ENCODE data around the gene TATDN2.

The TATDN2 gene, protein sequence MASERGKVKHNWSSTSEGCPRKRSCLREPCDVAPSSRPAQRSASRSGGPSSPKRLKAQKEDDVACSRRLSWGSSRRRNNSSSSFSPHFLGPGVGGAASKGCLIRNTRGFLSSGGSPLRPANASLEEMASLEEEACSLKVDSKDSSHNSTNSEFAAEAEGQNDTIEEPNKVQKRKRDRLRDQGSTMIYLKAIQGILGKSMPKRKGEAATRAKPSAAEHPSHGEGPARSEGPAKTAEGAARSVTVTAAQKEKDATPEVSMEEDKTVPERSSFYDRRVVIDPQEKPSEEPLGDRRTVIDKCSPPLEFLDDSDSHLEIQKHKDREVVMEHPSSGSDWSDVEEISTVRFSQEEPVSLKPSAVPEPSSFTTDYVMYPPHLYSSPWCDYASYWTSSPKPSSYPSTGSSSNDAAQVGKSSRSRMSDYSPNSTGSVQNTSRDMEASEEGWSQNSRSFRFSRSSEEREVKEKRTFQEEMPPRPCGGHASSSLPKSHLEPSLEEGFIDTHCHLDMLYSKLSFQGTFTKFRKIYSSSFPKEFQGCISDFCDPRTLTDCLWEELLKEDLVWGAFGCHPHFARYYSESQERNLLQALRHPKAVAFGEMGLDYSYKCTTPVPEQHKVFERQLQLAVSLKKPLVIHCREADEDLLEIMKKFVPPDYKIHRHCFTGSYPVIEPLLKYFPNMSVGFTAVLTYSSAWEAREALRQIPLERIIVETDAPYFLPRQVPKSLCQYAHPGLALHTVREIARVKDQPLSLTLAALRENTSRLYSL

DNA sequence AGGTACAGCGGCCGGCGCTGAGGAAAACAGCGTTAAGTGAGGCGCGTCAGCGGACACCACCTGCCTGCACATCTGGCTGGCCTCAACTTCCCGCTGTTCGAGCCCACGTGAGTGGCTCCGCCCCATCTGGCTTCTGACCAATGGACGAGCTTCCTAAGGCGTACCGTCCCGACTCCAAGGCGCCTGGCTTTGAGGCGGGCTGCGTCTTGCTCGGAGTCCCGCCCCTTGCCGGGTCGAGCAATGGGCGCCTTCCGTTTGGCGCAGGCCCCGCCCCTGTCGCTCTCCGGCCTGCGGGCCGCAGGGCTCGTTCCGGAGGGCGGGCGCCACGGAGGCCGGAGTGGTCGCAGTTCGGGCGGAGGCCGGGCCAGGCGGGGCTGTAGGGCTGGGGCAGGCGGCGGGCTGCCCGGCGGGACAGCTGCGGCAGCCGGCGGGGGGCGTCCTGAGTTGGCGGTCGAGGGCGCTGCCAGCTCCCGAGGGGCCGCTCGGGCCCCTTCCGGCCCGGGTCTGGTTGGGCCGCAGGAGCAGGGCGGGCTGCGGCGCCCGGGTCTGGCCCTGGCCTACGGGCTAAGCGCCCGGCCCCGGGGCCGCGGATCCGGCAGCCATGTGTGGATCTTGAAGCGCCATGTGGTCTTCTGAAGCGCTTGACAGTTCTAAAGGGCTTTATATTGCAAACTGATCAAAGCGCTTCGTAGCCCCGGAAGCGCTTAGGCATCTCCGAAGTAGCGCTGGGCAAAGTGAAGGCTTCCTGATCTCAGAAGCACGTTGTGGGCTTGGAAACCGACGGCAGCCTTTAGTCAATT lies at the start of gene TATDN2:
Gene TATDN2, plus strand, starts transcription at position 276 of the 800 bp plus-strand sequence. CDS start 742 bp downstream, outside the sequence.
- DNase-seq = peak; percentile 38

DNA sequence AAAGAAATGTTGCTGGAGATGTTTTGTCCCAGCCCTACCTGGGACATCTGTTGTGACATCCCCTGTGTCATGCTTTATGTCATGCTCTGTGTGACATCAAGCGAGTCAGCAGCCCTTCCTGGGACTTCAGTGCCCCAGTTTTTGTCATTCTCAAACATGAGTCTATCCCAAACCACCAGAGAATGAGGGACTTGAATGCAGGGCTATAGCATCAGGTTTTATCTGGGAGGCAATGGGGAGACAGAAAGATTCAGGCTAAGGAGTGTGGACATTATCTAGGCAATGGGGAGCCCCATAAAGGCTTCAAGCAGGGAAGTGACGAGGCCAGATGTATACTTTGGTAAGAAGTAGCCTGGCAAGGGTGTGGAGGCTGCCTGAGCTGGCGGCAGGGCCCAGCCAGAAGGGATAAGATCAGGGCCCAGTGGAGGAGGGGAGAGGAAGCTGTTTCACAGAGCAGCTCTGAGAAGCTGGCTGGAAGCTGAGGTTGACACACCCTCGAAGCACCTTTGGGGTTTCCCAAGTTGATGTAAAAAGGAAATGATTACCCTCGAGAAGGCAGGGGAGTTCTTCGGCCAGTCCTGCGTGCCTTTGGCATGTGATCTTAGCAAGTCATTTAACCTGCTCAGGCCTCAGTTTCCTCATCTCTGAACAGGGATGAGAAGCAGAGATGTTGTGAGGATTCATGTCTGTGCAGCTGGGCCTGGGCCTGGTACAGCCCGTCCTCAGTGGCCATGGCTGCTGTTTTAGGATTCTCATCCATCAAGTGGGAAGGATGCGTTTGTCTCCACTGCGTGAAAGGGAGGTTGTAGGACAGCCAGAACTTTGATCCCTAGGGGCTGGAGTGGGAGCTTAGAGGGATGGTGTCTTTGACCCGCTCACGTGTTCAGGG lies 49.3 kb upstream of the TATDN2 start:
- no peak for DNase-seq

DNA sequence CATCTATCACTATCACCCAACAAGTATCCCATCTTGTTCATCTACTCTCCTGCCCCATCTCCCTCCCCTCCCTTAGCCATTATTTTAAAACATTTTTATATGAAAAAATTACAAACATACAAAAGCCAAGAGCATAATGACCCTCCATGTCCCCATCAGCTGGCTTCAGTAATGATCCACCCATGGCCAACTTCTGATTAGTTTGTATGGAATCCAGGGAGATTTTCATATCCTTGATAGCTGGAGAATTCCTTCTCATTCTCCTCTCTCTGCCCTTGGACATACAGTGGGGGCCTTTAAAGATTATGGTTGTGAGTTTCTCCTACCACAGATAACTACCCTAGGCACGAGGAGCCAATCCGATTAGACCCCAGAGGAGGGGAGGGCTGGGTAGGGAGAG lies 43.3 kb upstream of the TATDN2 start:
- DNase-seq = no peak

DNA sequence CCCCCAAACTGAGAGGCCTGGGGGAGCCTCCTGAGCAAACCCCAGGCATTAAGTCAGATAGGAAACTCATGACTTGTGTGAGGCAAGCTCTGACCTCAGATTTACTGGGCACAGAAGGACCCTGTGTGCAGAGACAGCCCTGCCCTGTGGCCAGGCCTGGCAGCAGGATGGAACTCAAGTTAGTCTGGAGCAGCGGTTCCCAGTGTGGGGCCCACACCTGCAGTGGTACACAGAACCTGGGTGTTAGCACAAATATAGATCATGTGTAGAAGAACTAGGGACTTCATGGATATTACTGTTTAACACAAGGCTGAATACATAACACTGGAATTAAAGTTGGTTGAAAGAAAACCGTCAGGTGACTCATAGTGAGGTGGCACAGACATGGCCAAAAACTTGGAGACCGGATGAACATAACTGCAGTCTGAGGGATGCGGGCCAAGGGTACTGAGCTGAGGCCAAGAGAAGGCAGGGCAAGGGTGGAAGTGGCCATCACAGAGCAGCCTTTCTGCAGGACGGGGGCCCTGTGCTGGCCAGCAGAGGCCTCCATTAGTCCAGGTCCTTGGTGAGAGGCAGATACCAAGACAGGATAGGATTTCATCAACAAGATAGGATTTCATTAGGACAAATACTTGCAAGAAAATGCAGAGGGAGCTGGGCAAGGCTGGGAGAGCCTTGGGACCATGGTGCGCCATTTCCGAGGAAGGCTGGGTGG lies 42.7 kb upstream of the TATDN2 start:
- DNase-seq = no peak

DNA sequence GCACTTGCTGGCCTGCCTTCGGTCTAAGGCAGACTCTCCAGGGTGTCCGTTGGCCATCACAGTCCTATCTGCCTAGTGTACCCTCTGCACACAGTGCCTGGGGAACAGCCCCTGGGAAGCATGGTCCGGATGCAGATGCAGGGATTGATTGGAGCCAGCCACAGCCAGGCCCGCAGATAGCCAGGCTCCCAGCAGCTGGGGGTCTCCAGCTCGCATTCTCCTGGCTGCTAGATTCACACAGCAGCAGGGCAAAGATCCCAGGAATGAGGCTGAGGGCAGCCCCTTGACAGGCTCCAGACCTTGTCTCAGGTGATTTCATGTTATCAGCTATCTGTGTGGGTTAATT lies 42.1 kb upstream of the TATDN2 start:
- DNase-seq = no peak

DNA sequence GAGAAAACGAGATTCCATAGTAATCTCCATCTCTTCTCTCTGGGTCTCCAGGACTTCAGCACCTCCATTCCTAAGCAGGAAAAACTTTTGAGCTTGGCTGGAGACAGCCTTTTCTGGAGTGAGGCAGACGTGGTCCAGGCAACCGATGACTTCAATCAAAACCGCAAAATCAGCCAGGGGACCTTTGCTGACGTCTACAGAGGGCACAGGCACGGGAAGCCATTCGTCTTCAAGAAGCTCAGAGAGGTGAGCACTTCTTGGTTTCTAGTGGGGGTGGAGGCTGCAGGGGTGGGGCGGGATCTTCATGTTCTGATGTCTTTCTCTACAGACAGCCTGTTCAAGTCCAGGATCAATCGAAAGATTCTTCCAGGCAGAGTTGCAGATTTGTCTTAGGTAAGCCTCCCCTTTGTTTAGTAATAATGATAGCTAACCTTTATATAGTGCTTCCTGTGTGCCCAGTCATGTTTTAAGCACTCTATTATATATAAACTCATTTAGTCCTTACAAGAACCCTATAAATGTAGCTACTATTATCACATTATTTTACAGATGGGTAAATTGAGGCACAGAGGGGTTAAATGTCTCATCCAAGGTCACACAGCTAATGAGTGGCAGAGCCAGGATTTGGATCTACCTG lies 35.0 kb upstream of the TATDN2 start:
- DNase-seq = no peak

DNA sequence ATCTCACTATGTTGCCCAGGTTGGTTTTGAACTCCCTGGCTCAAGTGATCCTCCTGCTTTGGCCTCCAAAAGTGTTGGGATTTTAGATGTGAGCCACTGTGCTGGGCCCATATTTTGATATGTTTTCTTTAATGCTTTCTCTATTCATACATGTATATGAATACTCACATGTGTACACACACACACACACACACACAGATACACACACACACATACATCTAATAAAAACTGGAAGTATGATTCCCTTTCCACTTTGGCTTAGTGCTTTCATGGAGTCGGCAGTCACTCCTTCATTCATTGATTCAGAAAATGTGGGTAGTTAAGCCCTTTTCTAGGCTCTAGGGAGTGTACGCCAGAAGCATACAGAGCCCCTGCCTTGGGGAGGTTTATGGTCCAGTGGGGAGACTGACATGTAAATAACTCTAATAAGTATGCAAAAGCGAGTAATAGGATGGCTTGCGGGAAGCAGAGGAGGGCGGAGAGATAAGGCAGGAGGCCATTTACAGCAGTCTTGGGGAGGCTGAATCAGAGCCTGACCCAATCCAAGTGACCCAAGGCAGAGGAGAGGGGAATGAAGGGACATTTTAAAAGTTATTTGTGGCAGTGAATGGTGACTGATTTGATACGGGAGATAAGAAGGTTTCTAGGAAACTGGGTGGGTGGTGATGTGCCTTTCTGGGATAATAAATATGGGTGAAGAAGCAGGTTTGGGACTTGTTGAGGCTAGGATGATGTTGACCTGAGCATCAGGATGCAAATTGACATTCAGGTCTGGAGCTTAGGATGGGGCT lies 32.5 kb upstream of the TATDN2 start:
- no peak for DNase-seq

DNA sequence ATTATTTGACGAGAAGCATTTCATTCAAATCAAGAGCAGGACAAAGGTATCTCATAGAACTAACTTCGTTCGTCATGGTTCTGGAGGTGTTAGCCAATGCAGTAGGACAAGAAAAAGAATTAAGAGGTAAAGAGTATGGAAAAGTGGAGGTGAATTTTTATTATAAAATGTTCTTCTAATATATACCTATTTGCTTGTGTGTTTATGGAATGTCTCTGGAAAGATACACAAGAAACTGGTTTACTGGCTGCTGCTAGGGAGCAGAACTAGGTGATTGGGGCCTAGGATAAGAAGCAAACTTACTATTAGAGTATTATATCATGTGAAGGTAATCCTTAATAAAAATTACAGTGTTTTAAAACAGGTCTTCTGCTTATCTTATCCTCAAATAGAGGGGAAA lies 30.9 kb upstream of the TATDN2 start:
- no peak for DNase-seq

DNA sequence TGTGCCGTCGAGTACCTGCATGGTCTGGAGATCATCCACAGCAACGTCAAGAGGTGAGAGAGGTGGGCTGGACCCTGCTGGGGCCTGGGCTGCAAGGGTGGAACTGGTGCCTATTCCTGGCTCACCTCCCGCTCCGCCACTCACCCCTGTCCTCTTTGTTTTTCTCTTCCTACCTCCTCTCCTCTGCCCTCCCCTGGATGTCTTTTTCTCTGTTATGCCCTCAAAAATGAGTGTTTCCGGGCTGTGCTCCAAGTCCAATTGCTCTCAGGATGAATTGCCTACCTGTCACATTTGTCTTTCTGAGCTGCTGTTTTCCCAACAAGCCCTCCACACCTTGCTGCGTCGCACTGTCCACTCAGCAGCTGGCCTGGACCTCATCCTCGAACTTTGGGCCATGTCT lies 28.5 kb upstream of the TATDN2 start:
- DNase-seq = no peak

DNA sequence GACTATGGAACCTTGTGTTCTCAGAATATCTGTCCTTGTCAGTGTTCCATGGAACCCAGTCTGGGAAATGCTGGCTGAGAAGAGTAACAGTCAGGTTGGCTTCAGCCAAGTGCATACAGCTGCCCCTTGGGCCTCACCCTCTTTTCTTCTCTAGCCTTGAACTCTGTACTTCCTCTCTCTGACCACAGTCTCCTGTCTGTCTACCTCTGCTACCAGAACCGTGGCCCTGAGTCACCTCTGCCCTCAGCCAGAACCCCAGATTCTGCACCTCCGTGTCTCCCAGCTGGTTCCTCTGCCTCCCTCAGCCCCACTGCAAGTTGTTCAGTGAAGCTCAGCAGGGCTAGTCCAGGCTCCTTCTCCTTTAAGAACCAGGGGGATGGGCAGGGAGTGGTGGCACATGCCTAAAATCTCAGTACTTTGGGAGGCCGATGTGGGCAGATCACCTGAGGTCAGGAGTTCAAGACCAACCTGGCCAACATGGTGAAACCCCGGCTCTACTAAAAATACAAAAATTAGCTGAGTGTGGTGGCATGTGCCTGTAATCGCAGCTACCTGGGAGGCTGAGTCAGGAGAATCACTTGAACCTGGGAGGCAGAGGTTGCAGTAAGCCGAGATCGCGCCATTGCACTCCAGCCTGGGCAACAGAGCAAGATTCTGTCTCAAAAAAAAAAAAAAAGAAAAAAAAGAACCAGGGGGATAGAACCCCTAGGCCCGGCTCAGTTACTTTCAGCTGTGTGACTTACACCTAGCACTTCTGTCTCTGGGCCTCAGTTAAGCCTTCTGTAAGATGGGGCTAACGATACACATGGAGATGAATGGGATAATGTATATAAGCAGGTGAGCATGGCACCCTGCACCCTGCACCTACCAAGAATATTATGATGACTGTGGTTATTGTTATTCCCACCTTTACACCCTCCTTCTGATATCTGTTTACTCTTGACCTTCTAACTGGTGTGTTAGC lies 24.3 kb upstream of the TATDN2 start:
- DNase-seq = no peak

DNA sequence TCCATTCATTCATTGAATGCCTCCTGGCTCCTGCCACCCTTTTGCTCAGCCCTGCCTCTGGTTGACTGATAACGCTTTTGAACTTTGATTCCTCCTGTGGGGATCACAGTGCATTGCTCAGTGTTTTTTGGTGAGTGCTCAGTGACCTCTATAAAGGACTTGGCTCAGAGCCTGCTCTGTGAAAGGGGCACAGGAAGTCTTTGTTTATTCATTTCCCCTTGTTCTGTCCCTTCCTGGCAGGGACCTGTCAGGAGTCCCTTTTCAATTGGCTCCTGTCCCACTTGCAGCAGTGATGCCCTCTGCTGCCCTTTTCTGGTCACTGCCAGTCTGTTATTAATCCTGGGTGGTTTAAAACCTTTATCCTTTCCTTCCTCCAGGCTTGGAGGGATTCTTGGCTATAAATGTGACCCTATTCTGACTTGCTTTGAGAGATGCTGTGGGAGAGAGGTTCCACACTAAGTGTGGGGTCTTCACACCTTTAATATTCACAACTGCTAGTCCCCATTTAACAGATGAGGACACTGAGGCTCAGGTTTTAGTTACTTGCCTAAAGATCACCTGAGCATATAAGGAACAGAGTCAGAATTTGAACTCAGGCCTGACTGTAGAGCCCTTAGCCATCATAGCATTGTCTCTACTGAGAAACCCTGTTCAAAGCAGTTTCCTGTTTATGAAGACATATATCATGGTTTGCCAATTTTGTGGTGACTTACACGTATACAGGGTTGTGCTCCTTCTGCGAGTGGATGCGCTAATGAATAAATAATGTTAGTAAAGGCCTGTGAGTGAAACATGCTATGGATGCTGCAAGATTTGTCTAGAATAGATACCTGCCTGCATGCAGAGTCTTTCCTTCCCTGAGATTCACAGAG lies 23.2 kb upstream of the TATDN2 start:
- peak; percentile 26 for DNase-seq

DNA sequence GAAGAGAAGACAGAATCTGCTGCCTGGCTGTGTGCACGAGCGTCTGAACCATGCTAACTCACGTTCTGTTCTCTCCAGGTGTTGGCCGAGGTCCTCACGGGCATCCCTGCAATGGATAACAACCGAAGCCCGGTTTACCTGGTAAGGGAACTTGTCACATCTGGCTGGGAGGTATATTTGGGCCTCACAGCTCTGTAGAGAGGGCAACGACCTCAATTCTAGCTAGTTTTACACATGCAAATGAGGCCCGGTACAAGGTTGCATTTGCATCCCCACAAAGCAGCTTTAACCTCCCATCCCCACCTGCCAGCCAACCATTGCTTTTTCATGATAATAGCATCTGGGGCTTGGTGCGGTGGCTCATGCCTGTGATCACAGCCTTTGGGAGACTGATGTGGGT lies 22.0 kb upstream of the TATDN2 start:
- DNase-seq = no peak

DNA sequence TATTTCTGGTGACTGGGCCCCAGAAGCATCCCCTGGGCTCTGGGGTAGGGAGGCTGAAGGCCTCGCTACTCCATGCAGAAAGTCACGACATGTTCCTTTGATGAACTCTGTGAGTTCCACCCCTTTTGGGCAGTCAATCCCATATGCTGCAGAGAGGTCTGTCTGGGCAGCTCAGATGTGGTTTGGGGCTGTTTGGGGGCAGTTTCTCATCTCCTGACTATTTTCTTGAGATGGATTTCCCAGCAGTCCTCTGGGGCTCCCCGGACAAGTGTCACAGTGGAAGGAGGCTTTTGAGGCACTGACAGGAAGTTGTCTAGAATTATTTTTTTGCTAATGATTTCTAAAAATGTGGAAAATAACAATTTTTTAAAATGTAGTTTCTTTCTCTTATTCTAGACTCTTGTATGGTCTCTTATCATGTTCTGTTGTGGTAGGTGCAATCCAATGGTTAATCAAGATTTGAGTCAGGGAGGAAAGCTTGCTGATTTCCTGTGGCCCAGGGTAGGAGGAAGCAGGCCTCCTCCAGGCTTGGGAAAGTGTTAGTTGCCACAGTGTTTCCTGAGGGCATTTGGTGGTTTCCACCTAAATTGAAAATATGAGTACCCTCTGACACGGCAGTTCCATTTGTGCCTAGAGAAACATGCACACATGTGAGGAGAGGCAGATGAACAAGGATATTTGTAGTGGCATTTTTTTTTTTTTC lies 19.9 kb upstream of the TATDN2 start:
- no peak for DNase-seq

DNA sequence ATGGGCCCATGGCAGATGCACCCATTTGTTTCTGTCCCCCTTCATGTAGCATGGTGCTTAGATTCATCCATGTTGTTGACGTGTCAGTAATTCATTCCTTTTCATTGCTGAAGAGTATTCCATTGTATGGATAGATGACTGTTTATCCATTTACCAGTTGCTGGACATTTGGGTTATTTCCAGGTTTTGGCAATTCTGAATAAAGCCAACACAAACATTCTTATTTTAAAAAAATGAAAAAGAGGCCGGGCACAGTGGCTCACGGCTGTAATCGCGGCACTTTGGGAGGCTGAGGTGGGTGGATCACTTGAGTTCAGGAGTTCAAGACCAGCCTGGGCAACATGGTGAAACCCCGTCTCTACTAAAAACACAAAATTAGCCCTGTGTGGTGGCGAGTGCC lies 18.7 kb upstream of the TATDN2 start:
- no peak for DNase-seq

DNA sequence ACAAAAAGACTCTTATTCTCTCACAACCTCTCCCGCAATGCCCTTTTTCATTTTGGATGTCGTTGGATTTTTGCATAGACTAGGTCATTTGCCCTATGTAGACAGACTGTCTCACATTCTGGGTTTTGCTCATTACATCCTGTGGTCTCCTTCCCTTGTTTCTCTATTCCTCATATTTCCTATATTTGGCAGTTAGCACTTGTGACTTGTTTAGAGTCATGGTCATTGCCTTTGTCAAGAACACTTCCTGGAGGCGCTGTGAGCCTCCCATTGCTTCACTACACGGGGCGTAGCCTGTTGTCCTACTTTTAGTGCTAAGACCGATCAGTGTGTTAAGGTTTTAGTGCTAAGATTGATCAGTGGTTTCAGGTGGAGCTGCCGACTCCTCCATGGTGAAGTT lies 16.1 kb upstream of the TATDN2 start:
- DNase-seq = no peak

DNA sequence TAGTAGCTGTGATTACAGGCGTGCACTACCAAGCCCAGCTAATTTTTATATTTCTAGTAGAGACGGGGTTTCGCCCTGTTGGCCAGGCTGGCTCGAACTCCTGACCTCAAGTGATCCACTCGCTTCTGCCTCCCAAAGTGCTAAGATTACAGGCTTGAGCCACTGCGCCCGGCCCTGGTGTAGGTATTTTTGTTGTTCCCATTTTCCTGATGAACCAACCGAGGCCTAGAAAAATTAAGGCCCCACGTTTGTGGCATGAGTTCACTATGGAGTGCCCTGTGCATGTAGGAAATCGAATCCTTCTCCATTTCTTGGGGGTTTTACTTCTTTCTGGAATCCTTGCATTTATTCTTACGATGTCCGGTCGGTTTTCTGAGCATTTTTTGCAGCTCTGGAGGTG lies 14.3 kb upstream of the TATDN2 start:
- DNase-seq = no peak

DNA sequence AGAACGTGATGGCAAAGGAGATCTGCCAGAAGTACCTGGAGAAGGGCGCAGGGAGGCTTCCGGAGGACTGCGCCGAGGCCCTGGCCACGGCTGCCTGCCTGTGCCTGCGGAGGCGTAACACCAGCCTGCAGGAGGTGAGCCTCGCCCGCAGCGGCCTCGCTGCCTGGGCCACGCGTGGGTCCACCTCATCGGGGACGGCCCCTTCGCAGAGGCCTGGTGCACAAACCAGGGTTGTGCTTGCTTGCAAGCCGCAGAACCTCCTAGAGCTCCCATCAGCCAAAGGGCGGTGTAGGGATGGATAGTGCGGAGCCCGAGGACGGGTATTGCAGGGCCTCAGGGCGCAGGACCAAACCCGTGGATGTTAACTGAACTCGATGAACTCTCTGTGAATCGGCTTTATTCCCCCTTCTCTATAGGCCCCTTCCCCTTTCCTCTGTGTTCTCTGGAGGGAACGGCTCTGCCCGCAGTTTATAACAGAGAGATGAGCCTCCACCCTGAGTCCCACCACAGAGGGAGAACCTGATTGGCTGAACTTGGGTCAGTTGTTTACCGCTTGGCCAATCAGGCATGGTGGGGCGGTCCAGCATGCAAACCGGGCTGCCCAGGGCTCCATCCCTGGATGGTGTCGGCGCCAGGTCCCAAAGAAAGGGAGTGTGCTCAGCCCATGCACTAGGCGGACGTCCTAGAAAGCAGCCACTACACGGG lies 13.6 kb upstream of the TATDN2 start:
- DNase-seq = no peak

Measured in NCI-H1694 treated with DMSO at 0.1 percent for 48 hours (cell line).